Myocyte (in vitro differentiated cells): ENCODE data around the gene TLR2. TPM values are rescaled to one million over a fixed set of nuclear protein-coding genes. Genes with fewer than 3 reads are reported as not detected.

ENCODE experiments used
- DNase-seq: peaks from one replicate; pipeline ENCODE4 v3.0.0-alpha.2; 2012; ENCODE audit warnings: low read depth
- total RNA-seq: library from RNA; depleted of rRNA; stranded (reverse); fragments of >200 nt; gene quantifications from 2 replicates; pipeline ENCODE4 v1.2.3, GENCODE V29; 2014

TLR2 gene
- total RNA-seq, 1 donor from 2014 or later = not detected

DNA sequence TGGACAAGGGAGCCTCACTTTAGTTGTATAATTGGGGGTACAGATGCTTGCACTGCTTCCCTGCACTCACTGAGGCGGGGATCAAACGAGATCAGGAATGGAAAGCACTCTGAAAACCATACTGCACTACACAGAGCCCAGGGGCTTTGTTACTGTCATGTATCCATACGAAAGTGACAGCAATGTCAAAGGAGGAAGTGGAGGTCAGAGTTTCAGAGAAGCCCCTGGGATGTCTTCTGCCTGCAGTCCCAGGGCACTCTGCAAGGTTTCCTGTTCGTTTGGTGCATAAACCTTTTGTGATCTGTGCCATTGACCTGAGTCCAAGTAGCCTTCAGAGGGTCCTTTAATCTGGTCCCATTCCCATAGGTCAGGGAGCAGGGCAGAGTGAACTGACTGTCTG is 44.6 kb downstream of the TLR2 start:
- DNase-seq = no peak

DNA sequence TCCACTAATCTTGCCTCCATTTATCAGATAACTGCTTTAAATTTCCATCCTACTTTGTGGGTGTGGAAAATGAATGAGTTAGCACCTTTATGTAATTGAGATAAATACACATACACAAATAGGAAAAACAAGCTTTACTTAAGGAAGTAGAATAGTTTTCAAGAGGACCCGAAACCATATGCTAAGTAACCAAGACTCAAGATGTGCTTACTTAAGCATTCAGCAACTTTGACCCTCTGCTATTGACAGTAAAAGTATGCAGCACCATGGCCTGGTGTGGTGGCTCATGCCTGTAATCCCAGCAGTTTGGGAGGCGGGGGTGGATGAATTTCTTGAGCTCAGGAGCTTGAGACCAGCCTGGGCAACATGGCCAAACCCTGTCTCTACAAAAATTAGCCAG is 45.8 kb downstream of the TLR2 start:
- no peak for DNase-seq

DNA sequence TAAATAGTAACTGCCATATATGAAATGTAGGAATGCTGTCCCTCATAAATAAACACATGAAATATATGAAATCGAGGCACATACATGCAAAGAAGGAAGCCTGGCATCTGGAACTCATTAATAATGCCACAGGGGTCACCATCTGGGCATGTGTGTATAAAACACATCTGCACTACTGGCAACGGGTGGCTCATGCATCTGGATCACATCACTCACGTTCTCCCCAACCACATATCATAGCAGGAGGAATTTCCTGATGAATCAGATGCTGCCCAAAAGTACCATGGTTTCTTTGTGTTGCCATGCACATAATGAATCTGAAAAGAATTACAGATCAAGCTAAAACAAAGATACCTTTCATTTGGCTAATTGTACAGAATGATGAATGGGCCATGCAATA is 47.2 kb downstream of the TLR2 start:
- DNase-seq = peak; percentile 73

DNA sequence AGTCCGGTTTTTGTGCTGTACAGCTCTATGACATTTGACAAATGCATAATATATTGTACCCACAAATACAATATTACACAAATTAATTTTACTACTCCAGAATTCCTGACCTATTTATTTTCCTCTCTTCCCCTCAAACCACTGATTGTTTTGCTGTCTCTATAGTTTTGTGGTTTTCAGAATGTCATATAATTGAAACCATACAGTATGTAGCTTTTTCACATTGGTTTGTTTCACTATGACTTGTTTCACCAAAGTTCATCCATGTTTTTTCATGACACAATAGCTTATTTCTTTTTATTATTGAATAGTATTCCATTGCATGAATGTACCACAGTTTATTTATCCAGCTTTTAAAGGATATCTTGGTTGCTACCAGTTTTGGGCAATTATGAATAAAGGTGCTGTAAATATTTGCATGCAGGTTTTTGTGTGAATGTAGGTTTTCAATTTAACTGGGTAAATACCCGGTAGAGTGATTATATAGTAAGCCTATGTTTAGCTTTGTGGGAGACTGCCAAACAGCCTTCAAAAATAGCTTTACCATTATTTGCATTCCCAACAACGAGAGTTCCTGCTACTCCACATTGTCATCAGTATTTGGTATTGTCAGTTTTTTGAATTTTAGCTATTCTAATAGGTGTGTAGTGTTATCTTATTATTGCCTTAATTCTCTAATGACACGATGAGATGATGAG is 49.8 kb downstream of the TLR2 start:
- DNase-seq = no peak

DNA sequence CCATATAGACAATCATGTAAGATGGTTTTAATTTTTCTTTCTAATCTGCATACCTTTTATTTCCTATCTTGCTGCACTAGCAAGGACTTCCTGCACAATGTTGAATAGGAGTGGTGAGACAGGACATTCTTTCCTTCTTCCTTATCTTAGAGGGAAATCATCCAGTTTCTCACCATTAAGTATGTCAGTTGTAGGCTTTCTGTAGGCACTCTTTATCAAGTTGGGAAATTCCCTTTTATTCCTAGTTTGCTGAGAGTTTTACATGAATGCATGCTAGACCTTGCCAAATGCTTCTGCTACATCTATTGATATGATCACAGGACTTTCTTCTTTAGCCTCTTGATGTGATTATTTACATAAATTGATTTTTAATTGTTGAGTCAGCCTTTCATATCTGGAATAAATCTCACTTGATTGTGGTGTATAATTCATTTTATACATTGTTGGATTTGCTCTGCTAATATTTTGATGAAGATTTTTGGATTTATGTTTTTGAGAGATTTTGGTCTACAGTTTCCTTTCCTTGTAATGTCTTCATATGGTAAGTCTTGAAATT is 51.9 kb downstream of the TLR2 start:
- no peak for DNase-seq

DNA sequence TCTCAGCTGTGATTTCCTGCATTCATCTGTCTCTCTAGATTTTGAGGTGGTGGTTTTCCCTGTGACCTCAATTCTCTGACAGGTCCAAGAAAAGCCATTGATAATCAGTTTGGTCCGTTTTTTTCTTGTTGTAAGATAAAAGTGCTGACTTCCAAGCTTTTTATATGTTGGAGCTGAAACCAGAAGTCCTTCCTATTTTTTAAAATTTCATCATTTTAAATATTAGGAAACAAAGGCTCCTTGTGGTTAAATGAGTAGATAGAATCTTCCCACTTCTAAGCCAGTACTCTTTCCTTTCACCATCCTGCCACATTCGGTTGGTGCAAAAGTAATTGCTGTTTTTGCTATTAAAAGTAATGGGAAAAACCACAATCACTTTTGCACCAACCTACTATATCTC is 57.5 kb downstream of the TLR2 start:
- no peak for DNase-seq

DNA sequence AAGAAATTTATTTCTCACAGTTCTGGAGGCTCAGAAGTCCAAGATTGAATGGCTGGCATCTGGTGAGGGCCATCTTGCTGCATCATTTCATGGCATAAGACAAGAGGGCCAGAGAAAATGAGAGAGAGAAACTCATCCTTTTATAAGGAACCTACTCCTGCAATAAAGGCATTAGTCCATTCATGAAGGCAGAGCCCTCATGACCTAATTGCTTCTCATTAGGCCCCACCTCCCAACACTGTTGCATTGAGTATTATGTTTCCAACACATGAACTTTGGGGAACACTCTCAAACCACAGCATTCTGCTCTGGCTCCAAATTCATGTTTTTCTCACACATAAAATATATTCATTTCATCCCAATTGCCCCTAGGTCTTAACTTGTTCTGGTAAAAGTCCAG is 61.6 kb downstream of the TLR2 start:
- peak; percentile 8 for DNase-seq

DNA sequence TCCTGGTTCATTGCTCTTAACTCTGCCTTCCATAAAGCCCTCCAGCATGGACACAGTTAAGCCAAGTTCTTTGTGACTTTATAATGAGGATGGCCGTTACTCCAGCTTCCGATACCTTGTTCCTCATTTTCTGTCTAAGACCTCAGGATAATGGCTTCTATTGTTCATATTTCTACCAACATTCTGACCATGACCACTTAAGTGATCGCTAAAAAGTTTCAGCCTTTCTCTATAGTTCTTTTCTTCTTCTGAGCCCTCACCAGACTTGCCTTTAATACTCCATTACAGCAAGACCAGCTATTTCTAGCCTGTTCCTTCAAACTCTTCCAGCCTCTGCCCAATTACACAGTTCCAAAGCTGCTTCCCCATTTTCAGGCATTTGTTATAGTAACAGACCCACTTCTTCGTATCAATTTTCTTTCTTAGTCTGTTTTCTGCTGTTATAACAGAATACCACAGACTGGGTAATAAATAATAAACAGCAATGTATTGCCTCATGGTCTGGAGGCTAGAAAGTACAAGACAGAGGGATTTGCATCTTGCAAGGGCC is 63.4 kb downstream of the TLR2 start:
- no peak for DNase-seq

DNA sequence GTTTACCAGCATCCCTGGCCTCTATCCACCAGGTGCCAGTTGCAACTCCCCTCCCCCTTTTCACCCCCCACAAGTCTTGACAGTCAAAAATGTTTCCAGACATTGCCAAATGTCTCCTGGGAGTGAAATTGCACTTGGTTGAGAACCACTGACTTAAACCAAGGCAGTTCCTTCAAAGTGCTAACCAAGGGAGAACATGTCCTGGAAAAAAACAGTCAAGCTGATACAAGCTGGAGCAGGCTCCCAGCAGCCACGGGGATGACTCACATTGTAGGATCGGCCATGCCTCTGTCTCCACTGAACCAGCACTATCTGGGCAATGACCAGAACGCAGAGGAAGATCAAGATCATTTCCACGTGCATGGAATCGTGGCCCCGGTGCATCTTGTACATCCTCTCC is 64.3 kb downstream of the TLR2 start:
- peak; percentile 59 for DNase-seq

DNA sequence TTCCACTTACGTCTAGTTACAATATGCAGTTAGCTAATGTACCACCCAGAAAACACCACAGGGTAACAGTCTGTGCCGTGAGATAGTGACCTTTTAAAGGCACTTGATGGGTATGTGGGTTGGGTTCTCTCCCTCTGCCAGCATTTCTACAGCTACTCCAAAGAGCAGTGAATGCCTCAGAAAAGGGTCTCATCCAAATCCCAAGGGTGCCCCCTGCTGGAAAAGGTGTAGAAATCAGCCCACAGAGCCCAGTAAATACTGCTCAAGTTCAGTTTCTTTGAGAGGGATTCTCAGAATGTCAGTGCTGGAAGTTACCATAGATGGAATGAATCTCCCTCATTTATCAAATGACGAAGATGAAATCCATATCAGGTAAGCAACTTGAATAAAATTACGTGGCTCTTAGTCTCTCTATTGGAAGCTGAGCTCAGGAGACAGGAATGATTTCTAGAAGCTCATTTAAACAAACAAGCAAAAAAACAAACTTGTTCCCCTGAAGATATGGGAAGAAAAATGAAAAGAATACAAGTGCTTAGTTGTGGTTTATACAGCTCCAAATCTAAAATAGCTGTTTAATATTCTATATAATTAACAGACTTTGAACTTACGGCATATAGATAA is 66.2 kb downstream of the TLR2 start:
- peak; percentile 87 for DNase-seq

DNA sequence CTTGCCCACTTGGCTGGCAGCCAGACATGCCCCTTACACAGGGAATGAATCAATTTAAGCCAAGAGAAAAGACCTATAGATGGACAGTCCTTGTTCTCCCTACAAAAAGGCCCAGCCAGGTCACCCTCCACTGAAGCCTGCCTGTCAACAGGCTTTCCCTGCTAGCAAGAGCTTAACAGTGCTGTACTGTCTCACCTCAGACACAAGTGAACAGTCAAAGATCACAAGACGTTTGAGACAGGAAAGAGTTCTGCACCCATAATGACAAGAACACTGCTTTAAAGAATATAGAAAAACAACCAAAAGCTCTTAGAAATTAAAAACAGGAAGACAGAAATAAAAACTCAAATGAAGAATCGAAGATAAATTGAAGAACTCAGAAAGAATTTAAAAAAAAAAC is 71.1 kb downstream of the TLR2 start:
- no peak for DNase-seq

Other genes with a start within 250 kb of the TLR2 start
- 12.1 and 13.3 TPM in 2 replicates for gene TMEM131L, start 217.9 kb upstream of the TLR2 start, total RNA-seq
- not detected in 2 replicates for gene RNF175, start 75.7 kb downstream of the TLR2 start, total RNA-seq
- gene SFRP2, start 104.8 kb downstream of the TLR2 start, total RNA-seq = not detected in 2 replicates